NK-92 (cell line): ENCODE data around the gene NT5C3A.
"Not testable (repeated sequence)": the region's sequence is repeated elsewhere in the genome, so short reads cannot be mapped to it uniquely, and the experiment has no call there.

ENCODE experiments used
- DNase-seq: peaks from one replicate; lab custom pipeline; 2025; ENCODE audit not compliant: unreplicated experiment; lab: John Stamatoyannopoulos, UW

Gene NT5C3A

DNA sequence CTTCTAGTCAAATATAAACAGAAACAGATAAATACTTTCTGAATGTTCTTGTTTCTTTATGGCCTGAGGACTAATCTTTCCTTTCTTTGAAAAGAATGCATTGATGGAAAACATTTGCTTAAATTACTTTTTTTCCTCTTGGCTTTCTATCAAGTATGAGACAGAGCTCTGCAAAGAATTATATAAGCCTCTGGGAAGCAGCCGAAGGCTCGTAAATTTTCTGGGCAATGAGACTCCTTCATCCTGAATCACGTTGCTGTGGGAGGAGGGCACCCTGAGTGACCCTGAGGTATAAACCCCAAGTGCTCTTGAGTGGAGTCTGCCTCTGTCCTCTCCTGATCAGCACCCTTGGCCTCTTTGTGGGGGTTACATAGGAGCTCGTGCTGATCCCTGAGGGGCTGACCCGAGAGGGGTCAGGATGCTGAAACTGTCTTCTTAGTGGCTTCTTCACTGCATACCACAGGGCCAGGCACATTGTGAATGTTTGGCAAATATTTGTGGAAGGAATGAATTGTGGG, 71.4 kb downstream of the NT5C3A start:
- DNase-seq: not testable (repeated sequence)

DNA sequence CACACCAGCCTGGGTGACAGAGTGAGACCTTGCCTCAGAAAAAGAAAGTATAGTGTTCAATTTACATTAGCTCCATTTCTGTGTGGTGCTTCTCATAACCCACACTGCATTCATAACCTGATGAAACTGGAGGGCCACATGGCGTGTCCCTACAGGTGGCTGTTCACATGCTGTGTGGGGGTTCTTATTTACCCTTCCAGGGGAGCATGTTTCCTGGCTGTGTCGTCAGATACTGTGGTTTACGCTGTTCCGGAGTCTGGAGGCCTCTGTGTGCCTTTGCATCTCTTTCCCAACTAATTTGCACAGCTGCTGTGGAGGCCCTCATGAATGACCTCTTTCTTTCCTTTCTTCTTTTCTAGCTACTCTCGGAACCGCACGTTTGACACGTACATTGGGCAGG, 74.4 kb downstream of the NT5C3A start:
- not testable (repeated sequence) for DNase-seq

DNA sequence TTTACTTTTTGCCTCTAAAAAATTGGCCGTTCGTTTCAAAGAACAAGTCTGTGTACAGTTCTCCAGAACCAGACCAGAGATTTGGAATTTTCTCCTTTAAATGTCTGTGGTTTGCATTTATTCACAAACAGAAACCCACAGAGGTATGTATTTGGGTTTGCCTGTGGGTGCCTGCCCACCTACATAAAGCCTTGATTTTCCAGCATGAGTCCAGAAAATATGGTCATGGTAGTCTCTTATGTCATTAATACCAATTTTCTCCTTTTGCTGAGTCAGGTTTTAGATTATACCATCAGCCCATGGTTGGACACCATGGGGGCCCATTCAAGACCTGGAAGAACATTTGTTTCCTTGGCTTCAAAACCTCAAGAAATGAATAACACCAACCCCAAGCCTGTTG, 82.7 kb downstream of the NT5C3A start:
- DNase-seq: not testable (repeated sequence)

DNA sequence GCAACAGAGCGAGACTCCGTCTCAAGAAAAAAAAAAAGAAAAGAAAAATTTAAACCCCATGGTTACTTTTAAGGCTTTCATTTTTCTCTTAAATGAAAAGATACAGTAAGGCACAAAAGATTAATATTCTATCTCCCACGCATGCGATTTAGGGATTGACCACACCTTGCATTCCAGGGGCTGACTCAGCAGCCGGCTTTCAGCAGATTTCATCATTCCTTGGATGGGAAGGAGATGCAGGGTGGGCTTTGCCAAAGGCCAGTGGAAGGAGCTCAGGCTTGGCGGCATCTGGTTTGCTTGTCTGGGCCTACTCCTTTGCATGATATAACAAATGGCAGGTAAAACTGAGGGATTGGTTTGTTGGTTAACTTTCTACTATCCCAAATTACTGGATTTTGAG, 83.3 kb downstream of the NT5C3A start:
- not testable (repeated sequence) for DNase-seq

DNA sequence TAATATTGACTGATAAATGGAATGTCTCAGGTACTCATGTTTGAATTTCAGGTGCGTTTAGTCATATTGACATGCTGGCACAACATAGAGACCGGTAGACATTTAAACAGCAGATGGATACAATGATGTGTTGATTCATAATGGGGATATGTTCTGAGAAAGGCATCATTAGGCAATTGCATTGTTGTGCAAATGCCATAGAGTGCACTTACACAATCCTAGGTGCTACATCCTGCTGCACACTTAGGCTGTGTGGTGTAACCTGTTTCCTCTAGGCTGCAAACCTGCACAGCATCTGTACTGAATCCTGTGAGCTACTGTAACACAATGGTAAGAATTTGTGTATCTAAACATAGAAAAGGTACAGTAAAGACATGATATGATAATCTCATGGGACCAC, 85.4 kb downstream of the NT5C3A start:
- DNase-seq: not testable (repeated sequence)

DNA sequence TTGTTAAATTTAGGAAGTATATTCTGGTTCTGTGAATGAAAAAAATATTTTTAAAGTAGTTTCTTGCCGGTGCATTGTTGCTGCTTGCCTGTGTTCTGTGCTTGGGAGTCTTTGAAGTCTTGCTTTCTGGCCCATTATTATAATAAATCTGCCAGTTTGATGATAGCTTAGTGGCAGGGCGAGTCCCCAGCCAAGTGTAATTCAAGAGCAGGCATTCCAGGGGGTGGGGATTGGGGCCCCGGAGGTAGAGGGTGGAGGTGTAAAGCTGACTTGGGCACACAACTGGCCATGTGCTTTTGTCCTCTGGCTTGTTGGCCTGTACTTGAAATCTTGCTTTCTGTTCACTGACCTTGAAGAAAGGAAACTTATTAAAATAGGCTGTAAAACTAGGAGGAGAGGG, 90.6 kb downstream of the NT5C3A start:
- not testable (repeated sequence) for DNase-seq

DNA sequence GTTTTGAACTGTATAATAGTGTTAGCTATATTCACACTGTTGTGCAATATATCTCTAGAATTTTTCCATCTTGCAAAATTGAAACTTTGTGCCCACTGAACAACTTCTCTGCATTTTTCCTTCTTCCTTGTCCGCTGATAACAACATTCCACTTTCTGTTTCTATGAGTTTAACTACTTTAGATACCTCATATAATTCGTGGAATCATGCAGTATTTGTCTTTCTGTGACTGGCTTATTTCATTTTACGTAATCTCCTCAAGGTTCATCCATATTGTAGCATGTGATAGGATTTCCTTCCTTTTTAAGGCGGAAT, 95.4 kb downstream of the NT5C3A start:
- not testable (repeated sequence) for DNase-seq

DNA sequence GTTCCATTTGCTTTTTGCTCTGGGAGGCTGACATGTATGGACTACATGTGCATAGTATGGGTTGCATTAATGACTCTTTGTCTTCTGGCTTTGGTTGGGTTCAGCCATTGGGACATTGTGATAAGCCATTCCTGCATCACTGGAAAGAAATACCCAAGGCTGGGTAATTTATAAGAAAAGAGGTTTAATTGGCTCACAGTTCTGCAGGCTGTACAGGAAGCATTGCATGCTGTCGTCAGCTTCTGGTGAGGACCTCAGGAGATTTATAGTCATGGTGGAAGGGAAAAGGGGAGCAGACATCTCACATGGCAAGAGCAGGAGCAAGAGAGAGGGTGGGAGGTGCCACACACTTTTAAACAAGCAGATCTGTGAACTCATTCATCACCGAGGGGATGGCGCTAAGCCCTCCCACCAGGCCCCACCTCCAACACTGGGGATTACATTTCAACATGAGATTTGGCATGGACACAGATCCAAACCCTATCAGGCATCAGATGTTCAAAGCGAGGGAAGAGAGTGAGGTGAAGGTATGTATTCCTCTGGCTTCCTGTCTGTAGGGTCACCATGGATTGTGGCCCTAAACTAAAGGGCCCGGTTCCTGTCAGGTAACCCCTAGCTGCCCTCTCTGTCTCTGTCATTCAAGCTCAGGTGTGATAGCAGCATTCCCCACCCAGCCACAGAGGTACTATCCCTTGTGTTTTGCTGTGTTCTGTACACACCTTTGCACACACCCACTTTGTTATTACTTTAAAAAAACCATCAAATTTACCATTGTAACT, 95.9 kb downstream of the NT5C3A start:
- DNase-seq: not testable (repeated sequence)

DNA sequence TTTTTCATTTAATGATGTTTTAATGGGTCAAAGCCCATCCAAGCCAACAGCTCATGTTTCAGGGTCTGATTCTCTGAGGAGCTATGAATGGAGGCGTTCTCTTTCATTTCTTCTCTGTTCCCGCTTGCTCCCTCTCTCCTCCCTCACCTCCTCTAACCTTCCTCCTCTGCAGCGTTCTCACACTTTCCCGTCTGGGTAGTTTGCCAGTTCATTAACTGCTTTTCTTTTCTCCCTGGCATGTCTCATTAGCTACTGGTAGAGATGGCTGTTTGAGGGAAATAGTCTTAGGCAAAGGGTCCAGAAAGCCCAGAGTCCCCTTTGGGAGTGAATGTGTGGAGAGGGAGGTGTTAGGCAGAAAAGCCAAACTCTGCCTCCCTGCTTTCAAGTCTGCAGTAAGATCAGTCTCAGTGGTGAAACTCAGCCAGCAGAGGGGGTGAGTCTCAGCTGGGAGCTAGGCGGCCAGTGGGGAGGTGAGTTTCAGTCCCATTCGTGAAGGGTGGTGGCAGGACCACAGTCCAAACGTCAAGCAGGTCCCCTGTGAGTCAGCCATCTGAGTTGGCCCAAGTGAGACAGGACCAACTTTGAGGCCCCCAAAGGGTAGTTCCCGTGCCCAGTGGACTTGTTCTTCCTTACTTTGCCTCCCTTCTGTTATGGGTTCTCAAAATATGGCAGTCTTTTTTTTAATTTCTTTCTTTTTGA, 98.0 kb downstream of the NT5C3A start:
- DNase-seq: not testable (repeated sequence)
